Glomerular visceral epithelial cell (primary cell): ENCODE measurements around the gene CCR2.

Experiments used
- DNase-seq: peaks from one replicate; pipeline ENCODE4 v3.0.0-alpha.2; 2016; ENCODE audit errors: extremely low spot score

CCR2 gene

DNA sequence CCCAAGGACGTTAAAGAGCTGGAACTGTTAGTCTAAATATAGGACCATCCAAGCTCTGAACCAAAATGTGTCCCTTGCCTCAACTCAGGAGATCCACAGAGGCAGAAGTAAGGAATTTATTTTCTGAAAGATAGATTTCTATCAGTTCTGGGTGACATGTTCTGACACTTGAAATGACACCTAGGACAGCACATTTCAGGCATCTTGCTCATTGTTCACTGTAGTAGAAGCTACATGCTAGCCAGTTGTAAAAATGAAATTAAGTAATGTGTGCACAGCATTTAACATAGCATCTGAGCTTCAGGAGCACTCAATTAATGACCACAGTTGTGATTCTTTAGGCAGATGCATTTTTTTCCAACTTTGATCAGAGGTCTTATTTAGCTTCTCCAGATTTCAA, 567 bp downstream of the CCR2 start:
- DNase-seq, result no peak

DNA sequence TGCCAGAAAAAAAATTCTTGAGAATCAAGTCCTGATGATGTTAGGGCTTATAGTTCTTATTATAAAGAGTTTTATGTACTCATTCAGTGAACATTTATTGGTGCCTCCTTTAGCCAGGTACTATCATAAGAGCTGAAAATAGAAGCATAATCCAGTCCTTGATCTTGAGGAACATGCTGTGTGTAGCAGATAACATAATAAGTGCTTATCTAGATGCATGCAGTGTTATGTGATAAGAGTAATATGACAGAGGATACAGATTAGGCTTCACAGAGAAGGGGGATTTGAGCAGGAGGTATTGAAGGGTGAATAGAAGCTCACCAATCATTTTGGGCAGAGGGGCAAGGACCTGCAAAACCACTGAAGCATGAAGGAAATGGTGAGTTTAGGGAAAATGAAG, 1.1 kb downstream of the CCR2 start:
- DNase-seq, result no peak

DNA sequence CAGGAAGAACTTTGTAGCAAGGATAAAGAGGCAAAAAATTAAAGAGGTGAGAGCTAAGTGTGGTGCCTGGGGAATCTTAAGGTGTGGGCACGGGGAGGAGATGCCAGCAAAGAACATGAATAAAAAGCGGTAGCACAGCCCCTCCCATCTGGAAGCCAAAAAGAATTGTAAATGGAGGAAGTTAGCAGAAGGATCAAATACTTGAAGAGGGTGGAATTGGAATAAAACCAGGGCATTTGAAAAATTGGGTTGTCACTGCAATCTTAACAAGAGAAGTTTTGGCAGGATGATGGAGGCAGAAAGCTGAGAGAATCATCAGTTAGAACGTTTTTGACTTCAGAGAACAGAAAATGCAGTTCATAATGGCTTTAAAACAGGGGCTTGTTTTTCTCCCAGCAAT, 2.4 kb downstream of the CCR2 start:
- DNase-seq, result no peak

DNA sequence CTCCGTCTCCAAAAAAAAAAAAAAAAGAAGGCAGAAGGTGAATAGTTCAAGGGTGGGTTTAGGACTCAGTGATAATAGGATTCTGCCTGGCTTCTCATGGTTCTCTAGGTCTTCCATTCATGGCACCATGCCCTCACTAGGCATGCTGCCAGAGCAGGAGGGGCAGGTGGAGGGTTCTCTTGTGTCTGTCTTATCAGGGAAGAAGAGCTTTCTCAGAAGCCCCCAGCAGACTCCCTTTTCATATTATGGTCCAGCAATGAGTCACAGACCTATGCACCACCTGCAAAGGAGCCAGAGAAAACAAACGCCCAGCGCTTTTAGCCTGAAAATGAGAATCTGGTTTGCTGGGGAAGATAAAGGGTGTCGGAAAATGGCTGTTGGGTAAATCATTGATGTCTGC, 3.0 kb downstream of the CCR2 start:
- no peak for DNase-seq

DNA sequence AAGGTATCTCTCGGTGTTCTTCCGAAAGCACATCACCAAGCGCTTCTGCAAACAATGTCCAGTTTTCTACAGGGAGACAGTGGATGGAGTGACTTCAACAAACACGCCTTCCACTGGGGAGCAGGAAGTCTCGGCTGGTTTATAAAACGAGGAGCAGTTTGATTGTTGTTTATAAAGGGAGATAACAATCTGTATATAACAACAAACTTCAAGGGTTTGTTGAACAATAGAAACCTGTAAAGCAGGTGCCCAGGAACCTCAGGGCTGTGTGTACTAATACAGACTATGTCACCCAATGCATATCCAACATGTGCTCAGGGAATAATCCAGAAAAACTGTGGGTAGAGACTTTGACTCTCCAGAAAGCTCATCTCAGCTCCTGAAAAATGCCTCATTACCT, 4.6 kb downstream of the CCR2 start:
- no peak for DNase-seq

DNA sequence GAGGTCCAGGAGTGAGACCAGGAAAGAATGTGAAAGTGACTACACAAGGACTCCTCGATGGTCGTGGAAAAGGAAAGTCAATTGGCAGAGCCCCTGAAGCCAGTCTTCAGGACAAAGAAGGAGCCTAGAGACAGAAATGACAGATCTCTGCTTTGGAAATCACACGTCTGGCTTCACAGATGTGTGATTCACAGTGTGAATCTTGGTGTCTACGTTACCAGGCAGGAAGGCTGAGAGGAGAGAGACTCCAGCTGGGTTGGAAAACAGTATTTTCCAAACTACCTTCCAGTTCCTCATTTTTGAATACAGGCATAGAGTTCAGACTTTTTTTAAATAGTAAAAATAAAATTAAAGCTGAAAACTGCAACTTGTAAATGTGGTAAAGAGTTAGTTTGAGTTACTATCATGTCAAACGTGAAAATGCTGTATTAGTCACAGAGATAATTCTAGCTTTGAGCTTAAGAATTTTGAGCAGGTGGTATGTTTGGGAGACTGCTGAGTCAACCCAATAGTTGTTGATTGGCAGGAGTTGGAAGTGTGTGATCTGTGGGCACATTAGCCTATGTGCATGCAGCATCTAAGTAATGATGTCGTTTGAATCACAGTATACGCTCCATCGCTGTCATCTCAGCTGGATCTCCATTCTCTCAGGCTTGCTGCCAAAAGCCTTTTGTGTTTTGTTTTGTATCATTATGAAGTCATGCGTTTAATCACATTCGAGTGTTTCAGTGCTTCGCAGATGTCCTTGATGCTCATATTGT, 6.0 kb downstream of the CCR2 start:
- peak; percentile 4 for DNase-seq

DNA sequence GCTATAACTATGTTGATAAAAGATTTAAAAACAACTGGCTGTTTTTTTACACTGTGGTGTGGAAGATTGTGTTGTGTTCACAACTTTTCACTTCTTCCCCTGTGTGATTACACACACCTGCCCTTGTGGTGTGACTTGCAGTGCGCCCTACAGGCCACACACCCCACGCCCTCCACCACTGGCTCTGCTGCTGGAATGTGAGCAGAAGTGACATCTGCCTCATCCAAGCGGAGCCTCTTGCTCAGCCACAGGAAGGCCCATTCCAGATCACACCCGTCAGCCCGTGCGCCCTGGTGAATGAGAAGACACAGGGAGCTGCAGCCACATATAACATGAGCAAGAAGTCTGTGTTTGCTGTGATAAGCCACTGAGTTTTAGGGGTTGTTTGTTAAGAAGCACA, 7.0 kb downstream of the CCR2 start:
- no peak for DNase-seq

DNA sequence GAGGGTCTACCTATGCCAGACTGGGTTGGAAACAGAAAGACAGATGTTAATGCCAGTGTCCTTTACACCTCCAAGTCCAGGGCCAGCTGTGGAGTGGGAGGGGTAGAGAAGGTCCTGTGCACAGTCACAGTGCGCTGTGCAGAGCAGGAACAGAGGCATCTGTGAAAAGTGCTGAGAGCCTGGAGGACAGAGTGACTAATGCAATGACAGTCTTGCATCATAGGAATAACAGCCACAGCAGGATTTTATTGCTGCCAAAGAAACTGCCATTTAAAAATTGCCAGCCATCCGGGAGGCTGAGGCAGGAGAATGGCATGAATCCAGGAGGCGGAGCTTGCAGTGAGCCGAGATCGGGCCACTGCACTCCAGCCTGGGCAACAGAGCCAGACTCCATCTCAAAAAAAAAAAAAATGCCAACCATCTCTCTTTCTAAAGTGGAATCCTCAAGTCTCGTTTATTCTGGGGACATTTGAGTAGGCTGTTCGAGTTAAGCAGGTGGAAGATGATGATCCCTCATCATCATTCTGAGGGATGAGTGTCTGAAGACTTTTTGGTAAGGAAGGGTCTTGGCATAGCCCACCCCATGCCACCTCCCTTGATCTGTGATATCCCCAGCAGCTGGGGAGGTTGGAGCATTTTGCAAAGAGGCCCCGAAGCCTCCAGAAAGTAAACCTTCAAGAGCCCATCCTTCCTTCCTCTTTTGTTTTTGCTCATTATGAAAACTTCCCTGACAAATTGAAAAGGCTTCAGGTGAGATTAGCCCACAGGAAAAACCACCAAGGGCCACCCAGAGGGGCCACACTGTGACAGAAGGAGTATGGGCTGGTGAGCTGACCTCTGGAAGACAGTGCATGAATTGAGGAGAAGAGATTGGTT, 7.7 kb downstream of the CCR2 start:
- no peak for DNase-seq

DNA sequence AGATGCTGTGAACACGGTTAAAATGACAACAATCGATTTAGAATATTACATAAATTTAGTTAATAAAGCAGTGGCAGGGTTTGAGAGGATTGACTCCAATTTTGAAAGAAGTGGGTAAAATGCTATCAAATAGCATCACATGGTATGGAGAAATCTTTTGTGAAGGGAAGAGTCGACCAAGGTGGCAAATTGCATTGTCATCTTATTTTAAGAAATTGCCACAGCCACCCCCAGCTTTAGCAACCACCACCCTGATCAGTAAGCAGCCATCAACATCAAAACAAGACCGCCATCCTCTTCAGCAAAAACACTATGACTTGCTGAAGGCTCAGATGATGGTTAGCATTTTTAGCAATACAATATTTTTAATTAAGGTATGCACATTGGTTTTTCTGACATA, 11.1 kb downstream of the CCR2 start:
- DNase-seq, result no peak

DNA sequence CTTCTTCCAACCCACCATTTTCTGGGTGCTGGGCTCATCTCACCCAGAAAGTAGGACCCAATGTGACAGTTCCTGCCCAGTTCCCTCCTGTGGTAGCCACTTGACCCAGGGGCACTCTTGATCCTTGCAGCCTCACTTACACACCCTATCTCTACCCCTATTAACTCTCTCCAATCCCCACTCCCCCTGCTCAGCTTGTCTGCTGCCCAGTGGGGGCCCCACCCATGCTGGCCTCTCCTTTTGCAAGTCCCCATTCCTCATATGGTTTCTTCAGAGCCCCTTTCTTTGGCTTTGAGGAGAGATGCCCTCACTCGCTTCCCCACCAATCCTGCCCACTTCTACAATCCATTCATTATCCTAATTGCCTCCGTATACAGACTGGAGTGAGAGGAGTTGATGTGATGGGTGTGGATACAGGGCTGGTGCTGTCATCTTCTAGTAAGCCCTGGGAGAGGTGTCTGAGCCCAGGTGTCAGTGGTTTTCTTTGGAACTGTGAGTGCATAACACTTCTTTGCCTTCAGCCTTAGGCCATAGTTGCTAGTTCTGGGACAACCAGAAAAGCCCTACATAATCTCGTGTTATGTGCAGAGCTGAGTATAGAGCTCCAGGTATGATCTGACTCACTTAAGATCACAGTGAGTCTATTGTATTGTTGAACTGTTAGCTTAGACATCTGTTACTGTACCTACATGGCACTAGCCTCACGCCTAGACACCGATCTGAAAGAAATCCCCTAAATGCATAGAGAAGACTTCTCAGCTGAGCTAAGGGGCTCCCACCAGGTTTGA, 12.0 kb downstream of the CCR2 start:
- no peak for DNase-seq

DNA sequence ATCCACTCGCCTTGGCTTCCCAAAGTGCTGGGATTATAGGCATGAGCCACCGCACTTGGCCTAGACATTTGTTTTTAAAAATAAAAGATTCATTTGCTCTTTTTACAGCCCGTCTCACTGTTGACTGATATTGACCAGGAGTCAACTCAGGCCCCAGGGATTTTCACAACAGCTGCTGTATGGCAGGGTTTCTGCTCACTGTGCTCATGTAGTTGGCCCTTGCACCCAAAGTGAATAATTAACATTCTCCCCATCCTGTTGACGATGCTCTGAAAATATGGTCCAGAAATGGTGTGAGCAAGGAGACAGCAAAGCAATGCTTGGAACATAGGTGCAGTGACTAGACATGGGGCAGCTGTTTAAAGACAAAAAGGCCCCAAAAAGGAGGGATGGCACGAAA, 13.9 kb downstream of the CCR2 start:
- DNase-seq, result no peak

DNA sequence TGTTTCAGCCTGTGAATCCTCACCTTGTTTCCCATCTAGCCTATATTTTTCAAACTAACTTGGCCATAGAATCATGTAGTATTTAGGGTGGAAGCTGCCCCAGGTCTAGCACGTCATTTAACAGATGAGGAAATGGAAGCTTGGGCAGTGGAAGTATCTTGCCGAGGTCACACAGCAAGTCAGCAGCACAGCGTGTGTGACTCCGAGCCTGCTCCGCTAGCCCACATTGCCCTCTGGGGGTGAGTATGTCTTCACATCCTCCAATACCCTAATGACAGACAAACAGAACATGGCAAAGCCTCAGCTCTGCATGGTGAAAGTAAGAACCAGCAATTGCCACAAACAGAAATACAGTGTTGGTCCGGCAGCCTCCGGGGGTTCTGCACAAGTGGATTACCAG, 14.7 kb downstream of the CCR2 start:
- no peak for DNase-seq

DNA sequence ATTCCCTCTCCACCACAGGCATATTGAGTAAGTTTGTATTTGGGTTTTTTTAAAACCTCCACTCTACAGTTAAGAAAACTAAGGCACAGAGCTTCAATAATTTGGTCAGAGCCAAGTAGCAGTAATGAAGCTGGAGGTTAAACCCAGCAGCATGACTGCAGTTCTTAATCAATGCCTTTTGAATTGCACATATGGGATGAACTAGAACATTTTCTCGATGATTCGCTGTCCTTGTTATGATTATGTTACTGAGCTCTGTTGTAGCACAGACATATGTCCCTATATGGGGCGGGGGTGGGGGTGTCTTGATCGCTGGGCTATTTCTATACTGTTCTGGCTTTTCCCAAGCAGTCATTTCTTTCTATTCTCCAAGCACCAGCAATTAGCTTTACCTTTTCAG, 15.2 kb downstream of the CCR2 start:
- no peak for DNase-seq

DNA sequence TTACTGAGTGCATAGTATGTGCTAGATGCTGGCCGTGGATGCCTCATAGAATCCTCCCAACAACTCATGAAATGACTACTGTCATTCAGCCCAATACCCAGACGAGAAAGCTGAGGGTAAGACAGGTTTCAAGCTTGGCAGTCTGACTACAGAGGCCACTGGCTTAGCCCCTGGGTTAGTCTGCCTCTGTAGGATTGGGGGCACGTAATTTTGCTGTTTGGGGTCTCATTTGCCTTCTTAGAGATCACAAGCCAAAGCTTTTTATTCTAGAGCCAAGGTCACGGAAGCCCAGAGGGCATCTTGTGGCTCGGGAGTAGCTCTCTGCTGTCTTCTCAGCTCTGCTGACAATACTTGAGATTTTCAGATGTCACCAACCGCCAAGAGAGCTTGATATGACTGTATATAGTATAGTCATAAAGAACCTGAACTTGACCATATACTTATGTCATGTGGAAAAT, 15.8 kb downstream of the CCR2 start:
- DNase-seq, result no peak

DNA sequence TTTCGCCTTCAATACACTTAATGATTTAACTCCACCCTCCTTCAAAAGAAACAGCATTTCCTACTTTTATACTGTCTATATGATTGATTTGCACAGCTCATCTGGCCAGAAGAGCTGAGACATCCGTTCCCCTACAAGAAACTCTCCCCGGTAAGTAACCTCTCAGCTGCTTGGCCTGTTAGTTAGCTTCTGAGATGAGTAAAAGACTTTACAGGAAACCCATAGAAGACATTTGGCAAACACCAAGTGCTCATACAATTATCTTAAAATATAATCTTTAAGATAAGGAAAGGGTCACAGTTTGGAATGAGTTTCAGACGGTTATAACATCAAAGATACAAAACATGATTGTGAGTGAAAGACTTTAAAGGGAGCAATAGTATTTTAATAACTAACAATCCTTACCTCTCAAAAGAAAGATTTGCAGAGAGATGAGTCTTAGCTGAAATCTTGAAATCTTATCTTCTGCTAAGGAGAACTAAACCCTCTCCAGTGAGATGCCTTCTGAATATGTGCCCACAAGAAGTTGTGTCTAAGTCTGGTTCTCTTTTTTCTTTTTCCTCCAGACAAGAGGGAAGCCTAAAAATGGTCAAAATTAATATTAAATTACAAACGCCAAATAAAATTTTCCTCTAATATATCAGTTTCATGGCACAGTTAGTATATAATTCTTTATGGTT, 17.1 kb downstream of the CCR2 start, which contains the start of gene CCR5:
TSS of gene CCR5 (plus strand) at position 108 of the 680 bp plus-strand sequence. CDS start 1,957 bp downstream, outside the sequence.
- DNase-seq, result no peak

DNA sequence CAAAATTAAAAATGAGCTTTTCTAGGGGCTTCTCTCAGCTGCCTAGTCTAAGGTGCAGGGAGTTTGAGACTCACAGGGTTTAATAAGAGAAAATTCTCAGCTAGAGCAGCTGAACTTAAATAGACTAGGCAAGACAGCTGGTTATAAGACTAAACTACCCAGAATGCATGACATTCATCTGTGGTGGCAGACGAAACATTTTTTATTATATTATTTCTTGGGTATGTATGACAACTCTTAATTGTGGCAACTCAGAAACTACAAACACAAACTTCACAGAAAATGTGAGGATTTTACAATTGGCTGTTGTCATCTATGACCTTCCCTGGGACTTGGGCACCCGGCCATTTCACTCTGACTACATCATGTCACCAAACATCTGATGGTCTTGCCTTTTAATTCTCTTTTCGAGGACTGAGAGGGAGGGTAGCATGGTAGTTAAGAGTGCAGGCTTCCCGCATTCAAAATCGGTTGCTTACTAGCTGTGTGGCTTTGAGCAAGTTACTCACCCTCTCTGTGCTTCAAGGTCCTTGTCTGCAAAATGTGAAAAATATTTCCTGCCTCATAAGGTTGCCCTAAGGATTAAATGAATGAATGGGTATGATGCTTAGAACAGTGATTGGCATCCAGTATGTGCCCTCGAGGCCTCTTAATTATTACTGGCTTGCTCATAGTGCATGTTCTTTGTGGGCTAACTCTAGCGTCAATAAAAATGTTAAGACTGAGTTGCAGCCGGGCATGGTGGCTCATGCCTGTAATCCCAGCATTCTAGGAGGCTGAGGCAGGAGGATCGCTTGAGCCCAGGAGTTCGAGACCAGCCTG, 17.8 kb downstream of the CCR2 start:
- DNase-seq, result no peak

DNA sequence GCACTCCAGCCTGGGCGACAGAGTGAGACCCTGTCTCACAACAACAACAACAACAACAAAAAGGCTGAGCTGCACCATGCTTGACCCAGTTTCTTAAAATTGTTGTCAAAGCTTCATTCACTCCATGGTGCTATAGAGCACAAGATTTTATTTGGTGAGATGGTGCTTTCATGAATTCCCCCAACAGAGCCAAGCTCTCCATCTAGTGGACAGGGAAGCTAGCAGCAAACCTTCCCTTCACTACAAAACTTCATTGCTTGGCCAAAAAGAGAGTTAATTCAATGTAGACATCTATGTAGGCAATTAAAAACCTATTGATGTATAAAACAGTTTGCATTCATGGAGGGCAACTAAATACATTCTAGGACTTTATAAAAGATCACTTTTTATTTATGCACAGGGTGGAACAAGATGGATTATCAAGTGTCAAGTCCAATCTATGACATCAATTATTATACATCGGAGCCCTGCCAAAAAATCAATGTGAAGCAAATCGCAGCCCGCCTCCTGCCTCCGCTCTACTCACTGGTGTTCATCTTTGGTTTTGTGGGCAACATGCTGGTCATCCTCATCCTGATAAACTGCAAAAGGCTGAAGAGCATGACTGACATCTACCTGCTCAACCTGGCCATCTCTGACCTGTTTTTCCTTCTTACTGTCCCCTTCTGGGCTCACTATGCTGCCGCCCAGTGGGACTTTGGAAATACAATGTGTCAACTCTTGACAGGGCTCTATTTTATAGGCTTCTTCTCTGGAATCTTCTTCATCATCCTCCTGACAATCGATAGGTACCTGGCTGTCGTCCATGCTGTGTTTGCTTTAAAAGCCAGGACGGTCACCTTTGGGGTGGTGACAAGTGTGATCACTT, 18.8 kb downstream of the CCR2 start:
- no peak for DNase-seq

DNA sequence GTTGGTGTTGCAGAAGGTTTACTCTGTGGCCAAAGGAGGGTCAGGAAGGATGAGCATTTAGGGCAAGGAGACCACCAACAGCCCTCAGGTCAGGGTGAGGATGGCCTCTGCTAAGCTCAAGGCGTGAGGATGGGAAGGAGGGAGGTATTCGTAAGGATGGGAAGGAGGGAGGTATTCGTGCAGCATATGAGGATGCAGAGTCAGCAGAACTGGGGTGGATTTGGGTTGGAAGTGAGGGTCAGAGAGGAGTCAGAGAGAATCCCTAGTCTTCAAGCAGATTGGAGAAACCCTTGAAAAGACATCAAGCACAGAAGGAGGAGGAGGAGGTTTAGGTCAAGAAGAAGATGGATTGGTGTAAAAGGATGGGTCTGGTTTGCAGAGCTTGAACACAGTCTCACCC, 20.8 kb downstream of the CCR2 start:
- DNase-seq, result no peak

DNA sequence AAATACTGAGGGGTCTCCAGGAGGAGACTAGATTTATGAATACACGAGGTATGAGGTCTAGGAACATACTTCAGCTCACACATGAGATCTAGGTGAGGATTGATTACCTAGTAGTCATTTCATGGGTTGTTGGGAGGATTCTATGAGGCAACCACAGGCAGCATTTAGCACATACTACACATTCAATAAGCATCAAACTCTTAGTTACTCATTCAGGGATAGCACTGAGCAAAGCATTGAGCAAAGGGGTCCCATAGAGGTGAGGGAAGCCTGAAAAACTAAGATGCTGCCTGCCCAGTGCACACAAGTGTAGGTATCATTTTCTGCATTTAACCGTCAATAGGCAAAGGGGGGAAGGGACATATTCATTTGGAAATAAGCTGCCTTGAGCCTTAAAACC, 21.3 kb downstream of the CCR2 start:
- no peak for DNase-seq

DNA sequence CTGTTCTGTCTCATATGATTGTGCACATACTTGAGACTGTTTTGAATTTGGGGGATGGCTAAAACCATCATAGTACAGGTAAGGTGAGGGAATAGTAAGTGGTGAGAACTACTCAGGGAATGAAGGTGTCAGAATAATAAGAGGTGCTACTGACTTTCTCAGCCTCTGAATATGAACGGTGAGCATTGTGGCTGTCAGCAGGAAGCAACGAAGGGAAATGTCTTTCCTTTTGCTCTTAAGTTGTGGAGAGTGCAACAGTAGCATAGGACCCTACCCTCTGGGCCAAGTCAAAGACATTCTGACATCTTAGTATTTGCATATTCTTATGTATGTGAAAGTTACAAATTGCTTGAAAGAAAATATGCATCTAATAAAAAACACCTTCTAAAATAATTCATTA, 21.9 kb downstream of the CCR2 start:
- no peak for DNase-seq
